GM18868 (cell line): ENCODE data around the gene HBD.
"Not testable (repeated sequence)": the region's sequence is repeated elsewhere in the genome, so short reads cannot be mapped to it uniquely, and the experiment has no call there.

ENCODE experiments used
- ATAC-seq: cut with Tn5 transposase; IDR thresholded peaks from one replicate; pipeline ENCODE4 v1.9.1; 2021; ENCODE audit warnings: mild to moderate bottlenecking, moderate library complexity; ENCODE audit not compliant: unreplicated experiment

HBD gene

DNA sequence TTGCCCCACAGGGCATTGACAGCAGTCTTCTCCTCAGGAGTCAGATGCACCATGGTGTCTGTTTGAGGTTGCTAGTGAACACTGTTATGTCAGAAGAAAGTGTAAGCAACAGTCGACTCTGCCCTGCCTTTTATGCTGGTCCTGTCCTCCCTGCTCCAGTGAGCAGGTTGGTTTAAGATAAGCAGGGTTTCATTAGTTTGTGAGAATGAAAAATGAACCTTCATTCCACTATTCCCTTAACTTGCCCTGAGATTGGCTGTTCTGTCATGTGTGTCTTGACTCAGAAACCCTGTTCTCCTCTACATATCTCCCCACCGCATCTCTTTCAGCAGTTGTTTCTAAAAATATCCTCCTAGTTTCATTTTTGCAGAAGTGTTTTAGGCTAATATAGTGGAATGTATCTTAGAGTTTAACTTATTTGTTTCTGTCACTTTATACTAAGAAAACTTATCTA is at the start of gene HBD:
Gene HBD, minus strand, starts transcription at position 103 of the 454 bp plus-strand sequence. Its CDS starts 50 bp downstream, at position 53.
- ATAC-seq: peak; percentile 89

DNA sequence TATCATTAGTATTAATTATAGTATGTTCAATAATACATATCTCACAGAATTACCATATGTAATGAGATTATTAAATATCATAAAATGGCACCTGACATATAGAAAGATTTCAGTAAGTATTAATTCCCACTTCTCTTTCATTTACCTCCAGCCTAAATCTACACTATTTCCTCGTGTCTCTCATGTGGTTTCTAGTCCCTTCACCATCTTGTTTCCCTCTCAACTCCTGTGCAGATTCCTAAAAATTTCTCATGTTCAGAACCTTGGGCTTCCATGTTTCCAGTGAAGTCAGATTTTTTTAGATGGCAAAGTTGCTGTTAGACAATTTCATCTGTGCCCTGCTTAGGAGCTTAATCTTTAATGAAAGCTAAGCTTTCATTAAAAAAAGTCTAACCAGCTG is 49.6 kb upstream of the HBD start:
- ATAC-seq: no peak

DNA sequence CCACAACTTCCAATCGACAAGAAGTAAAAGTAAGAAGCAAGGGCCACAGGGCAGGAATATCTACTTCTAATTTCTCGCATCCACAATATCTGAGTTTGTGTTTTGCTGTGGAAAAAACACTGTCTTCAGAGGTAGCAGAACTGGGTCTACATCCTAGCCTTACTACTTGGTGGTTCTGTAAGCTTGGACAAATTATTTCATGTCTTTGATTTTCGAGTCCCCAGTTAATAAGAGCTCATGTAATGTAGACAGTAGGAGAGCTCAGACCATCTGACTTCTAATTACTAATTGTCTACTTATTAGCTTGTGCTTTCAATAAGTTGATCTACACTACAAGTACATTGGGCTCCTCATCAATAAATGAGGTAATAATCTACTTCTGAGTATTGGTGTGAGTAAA is 48.8 kb upstream of the HBD start:
- ATAC-seq: no peak

DNA sequence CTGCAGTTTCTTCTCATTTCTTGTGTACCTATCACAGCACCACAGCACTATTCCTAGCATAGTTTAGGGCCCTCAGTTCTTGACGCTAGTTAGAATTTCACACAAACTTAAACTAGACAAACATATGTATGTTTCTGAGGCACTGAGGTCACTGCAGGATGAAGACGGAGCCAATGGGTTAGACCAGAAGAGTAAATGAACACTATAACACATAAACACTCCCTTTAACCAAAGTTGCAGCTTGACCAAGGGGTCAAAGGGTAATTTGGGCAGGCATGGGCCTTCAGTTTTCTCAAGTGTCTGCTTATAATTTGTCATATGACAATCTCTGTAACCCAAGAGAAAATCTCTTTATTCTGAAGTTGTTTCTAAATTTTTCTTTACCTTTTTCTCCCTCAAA is 48.3 kb upstream of the HBD start:
- no peak for ATAC-seq

DNA sequence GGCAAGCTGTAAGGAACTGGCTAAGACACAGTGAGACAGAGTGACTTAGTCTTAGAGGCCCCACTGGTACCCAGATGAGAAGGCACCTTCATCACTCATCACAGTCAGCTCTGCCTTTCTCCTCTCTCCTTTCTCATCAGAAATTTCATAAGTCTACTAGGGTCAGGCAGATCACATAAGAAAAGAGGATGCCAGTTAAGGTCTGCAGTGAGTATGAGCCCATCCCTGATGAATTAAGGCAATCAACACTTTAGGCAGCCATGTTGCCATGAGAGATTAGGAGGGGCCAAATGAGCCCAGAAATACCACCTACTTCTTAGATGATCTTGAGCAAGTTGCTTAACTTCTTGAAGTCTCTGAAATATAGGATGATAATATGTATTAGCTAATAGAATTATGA is 47.3 kb upstream of the HBD start:
- no peak for ATAC-seq

DNA sequence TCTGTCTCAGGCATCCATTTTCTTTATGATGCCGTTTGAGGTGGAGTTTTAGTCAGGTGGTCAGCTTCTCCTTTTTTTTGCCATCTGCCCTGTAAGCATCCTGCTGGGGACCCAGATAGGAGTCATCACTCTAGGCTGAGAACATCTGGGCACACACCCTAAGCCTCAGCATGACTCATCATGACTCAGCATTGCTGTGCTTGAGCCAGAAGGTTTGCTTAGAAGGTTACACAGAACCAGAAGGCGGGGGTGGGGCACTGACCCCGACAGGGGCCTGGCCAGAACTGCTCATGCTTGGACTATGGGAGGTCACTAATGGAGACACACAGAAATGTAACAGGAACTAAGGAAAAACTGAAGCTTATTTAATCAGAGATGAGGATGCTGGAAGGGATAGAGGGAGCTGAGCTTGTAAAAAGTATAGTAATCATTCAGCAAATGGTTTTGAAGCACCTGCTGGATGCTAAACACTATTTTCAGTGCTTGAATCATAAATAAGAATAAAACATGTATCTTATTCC is 46.4 kb upstream of the HBD start:
- ATAC-seq: peak; percentile 97

DNA sequence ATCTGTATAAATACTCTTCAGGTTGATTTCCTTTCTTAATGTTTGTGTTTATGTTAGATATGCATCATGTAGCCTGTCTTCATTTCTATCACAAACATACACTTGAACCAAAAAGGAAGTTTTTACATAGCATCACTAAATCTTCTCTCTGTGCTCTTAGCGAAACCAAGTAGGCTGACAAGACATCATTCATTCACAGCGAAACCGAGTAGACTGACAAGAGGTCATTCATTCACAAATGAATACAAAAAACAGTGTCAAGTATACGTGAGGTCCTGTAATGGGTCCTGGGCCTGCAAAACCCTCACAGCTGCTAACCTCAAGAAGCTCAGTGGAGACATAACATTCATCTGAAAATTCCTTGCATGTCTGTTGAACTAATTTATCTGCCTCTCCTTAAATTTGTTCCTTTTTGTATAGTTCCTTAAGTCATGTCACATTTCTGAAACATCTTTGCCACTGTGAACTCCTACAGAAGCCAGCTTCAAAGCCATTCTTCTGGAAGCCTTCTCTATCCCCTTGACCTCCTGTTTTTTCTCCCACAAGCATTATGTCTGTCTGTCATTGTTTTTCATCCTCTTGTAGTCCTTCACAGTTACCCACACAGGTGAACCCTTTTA is 45.3 kb upstream of the HBD start:
- ATAC-seq: no peak

DNA sequence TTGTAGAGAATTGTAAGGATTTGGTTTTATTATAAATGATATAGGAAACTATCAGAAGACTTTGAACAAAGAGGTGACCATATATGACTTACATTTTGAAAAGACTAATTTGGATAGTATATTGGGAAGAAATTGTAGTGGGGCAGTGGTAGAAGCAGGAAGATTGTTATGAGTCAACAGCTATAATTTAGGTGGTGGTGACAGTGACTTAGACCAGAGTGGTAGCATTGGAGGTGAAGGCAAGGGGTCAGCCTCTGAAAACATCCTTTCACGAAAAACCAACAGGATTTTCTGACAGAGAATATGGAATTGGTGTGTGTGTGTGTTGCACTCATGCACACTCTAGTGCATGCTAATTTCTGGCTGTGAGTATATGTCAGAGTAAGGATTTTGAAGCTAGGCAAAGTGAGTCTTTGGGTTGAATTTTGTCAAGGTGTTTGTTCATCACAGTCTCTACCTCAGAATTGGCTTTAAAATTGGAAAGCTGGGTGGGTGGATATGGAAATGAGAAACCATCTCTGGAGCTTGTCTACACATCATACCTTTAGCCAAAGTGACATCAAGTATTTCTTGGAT is 43.6 kb upstream of the HBD start:
- no peak for ATAC-seq

DNA sequence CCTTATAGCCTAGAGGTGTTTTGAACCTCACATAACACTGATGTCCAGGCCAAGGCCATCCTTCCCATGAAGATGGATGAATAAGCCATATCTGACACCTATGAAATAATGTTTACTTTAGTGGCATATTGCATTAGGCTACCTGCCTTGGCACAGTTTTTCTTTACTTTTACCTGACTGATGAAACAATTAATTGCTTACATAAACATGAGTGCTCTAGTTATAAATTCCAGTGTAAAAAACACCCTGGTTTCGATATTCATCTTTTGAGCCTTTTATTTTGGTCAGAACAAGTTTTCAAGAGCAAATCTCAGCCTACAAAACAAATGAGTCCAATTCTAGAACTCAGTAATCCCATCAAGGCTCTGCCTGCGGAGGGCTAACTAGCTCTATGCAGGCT is 42.4 kb upstream of the HBD start:
- no peak for ATAC-seq

DNA sequence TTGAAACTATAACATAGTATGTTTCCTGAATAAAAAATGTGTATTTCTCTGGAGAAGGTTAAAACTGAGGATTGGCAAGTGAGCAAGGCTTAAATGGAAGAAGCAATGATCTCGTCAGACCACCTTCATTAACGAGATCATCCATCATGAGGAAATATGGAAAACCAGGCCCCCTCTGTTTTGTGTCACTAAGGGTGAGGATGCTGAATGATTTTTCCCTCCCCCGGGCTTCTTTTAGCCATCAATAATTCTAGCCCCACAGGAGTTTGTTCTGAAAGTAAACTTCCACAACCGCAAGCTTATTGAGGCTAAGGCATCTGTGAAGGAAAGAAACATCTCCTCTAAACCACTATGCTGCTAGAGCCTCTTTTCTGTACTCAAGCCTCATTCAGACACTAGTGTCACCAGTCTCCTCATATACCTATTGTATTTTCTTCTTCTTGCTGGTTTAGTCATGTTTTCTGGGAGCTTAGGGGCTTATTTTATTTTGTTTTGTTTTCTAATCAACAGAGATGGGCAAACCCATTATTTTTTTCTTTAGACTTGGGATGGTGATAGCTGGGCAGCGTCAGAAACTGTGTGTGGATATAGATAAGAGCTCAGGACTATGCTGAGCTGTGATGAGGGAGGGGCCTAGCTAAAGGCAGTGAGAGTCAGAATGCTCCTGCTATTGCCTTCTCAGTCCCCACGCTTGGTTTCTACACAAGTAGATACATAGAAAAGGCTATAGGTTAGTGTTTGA is 41.3 kb upstream of the HBD start:
- ATAC-seq: no peak

DNA sequence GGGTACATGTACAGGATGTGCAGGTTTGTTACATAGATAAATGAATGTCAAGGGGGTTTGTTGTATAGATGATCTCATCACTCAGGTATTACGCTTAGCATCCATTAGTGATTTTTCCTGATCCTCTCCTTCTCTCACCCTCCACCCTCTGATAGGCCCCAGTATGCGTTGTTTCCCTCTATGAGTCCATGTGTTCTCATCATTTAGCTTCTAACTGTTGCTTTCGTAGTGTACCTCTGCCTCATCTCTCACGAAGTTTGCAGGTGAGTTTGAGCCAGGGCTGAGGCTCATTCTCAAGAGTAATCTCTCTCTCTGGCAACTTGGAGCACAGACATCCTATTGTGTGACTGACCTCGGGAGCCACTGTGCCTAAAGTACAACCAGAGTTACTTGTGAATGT is 40.1 kb upstream of the HBD start:
- no peak for ATAC-seq

DNA sequence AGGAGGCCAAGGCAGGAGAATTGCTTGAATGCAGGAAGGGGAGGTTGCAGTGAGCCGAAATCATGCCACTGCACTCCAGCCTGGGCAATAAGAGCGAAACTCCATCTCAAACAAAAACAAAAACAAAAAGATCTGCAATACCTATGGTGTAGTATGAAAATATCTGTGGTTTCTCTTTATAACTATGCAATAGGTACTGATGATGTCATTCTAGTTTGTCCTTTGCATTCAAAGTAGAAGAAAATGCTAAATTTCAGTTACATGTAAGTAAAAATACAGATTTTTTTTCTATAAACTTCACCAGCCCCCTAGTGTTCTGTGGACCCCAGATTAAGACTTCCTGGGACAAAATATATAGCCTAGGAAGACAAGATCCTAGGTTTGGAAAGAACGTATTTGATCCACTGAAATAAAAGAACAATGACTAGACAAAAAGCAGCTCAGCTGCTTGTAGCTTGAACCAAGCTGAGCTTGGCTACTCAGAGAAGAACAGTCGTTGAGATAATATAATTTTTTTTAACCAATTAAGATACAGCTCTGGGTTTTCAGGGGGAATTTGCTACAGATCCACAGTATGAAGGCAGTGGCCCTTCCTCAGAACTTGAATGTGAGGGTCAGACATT is 38.2 kb upstream of the HBD start:
- no peak for ATAC-seq

DNA sequence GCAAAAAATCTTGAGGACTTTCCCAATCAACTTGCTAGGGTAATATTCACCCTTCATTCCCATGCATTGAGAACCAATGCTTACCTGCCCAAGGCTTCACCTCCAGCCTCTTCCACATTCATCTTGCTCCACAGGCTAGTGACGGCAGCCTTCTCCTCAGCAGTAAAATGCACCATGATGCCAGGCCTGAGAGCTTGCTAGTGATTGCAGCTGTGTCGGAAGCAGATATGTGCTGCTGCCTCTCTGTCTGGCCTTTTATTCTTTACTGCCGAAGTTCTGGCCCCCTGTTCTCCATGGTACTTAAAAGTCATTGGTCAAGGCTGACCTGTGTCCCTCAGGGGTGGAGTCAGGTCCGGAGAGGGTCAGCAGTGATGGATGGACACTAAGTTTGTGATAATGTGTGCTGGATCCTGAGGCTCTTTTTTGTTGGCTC is 35.4 kb upstream of the HBD start, which contains the start of gene HBE1:
Gene HBE1, minus strand, starts transcription at position 231 of the 433 bp plus-strand sequence. Its CDS starts 55 bp downstream, at position 176.
- ATAC-seq: no peak

DNA sequence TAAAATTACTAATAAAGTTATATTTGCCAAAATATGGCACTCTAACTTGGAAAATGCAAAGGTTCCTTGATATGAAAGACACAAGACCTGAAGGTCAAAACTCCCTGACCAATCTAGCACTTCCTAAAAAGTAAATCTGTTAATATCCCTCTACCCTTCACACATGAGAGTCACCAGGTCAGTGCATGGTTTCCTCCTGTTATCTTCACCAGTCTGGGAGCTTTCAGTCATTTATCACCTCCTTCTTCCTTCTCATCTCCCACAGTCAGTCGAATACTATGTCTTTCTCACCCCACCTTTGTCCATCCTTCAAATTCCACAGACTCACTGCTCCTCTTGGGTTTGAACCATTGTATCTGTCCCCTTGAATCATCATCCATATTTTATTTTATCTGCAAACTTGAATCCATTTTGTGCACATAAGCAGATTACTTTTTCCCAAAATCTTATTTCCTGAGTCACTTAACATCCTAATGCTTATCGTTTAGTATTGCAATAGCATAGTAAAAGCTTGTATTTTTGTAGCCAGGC is 32.8 kb upstream of the HBD start:
- ATAC-seq: no peak

DNA sequence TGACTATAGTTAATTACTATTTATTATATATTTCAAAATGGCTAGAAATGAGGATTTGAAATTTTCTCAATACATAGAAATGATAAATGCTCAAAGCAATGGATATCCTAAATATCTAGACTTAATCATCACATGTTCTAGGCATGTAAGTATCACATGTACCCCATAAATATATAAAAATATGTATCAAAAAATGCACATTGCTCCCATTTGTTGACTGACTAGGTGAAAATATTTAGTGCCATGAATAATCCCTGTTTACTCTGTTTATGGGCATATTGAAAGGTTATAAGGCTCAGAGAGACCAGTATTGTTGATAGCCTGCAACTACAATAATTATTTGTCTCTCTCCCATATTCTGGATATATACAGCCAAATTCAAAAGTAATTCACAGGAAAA is 32.3 kb upstream of the HBD start:
- ATAC-seq: no peak

DNA sequence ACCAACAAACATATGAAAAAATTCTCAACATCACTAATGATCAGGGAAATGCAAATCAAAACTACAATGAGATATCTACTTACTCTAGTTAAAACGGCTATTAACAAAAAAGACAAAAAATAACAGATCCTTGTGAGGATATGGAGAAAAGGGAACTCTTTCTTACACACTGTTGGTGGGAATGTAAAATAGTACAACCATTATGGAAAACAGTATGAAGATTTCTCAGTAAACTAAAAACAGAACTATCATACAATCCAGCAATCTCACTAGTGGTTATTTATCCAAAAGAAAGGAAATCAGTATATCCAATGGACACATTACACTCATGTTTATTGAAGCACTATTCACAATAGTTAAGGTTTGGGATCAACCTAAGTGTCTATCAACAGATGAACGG is 31.5 kb upstream of the HBD start:
- ATAC-seq: no peak

DNA sequence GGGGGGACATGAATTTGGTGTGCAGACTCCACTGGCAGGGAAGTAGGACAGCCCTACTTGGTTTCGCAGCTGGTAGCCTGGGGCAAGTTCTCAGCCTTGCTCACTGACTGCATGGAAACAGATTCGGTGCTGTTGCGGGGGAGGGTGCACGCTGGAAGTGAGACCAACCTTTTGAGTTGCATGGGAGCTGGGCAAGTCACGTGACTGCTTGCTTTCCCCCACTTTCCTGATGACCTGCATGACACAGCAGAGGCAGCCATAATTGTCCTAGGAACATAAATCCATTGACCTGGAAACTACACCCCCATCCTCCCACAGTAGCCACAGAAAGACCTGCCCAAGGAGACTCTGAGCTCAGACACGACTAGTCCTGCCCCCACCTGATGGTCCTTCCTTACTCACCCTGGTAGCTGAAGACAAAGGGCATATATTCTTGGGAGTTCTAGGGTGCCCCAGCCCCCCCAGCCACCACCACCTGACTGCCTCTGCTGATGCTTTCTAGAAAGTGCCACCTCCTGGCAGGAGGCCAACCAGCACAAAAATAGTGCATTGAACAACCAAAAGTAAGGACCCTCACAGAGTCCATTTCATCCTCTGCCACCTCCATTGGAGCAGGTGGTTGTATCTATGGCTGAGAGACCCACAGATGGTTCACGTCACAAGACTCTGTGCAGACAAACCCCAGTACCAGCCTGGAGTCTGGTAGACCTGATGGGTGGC is 24.4 kb upstream of the HBD start:
- no peak for ATAC-seq

DNA sequence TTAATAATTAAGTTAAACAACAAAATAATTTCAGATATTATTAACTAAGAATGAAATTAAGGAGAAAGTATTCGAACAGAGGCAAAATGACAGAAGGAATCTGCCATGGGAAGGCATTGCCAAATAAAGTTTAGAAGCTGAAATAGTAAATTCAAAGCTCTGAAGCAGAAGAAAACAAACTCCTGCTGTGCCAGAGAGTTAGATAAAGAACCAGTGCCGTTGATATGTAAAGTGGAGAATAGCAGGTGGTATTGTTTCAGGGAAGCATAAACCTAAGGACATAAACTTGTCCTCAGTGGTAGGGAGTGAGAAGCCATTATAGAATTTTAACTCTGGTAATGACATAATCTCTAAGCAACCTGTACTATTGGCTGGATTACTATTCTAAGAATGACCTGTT is 23.0 kb upstream of the HBD start:
- no peak for ATAC-seq

DNA sequence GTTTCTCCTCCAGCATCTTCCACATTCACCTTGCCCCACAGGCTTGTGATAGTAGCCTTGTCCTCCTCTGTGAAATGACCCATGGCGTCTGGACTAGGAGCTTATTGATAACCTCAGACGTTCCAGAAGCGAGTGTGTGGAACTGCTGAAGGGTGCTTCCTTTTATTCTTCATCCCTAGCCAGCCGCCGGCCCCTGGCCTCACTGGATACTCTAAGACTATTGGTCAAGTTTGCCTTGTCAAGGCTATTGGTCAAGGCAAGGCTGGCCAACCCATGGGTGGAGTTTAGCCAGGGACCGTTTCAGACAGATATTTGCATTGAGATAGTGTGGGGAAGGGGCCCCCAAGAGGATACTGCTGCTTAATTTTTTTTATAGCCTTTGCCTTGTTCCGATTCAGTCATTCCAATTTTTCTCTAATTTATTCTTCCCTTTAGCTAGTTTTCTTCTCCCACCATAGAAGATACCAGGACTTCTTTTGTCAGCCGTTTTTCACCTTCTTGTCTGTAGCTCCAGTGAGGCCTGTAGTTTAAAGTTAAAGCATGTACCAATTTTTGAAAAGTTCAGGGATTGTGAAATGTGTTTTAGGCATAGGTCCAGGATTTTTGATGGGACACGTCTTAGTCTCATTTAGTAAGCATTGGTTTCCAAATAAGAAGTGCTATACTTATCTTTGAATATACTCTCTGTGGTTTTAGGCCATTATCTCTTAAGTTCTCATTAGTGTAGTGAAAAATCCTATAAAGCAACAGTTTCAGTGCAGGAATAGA is 20.5 kb upstream of the HBD start, which contains the start of gene HBG2:
Gene HBG2, minus strand, starts transcription at position 136 of the 768 bp plus-strand sequence. Its CDS starts 53 bp downstream, at position 83.
- not testable (repeated sequence) for ATAC-seq

DNA sequence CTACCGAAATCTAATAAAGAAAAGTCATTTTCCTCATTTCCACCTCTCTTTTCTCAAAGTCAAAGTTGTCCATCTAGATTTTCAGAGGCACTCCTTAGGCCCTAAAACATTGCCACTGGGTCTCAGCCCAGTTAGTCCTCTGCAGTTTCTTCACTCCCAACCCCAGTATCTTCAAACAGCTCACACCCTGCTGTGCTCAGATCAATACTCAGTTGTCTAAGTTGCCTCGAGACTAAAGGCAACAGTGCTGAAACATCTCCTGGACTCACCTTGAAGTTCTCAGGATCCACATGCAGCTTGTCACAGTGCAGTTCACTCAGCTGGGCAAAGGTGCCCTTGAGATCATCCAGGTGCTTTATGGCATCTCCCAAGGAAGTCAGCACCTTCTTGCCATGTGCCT is 19.7 kb upstream of the HBD start:
- not testable (repeated sequence) for ATAC-seq
